ENCODE measurements around the gene NRN1. TPM values are rescaled to one million over a fixed set of nuclear protein-coding genes. Genes with fewer than 3 reads are reported as not detected.
A peak's percentile ranks its signal among the peaks of the same experiment; 100 is the strongest.
"Not testable (repeated sequence)": the region's sequence is repeated elsewhere in the genome, so short reads cannot be mapped to it uniquely, and the experiment has no call there.

The NRN1 gene
- total RNA-seq, 4 donors from 2014 or later, result 0.19 to 7.1 (median 3.7) TPM

GRCh38 chr6:6033858-6034257 lies 27.1 kb upstream of the NRN1 start:
- no peak for TF ChIP-seq POLR2A (IDR thresholded peaks at IDR 0.05)
- TF ChIP-seq, protein P1, sequence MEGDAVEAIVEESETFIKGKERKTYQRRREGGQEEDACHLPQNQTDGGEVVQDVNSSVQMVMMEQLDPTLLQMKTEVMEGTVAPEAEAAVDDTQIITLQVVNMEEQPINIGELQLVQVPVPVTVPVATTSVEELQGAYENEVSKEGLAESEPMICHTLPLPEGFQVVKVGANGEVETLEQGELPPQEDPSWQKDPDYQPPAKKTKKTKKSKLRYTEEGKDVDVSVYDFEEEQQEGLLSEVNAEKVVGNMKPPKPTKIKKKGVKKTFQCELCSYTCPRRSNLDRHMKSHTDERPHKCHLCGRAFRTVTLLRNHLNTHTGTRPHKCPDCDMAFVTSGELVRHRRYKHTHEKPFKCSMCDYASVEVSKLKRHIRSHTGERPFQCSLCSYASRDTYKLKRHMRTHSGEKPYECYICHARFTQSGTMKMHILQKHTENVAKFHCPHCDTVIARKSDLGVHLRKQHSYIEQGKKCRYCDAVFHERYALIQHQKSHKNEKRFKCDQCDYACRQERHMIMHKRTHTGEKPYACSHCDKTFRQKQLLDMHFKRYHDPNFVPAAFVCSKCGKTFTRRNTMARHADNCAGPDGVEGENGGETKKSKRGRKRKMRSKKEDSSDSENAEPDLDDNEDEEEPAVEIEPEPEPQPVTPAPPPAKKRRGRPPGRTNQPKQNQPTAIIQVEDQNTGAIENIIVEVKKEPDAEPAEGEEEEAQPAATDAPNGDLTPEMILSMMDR (IDR thresholded peaks at IDR 0.05), result no peak
- Histone ChIP-seq H3K4me1 (no peaks in the 10 kb centered on the region), H3K27ac (no peak overlapping the region), H3K9me3 (no peaks in the 10 kb centered on the region), H3K36me3 (no peaks in the 10 kb centered on the region), H3K4me3 (no peak overlapping the region), H3K27me3 (no peaks in the 10 kb centered on the region)
- intact Hi-C loops (cut with DNase I), result no loop called here
- WGBS, 2 donors, result 67 to 69% methylated on average over 4 of the region's 4 CpGs
- no peak for DNase-seq

- Histone ChIP-seq H3K4me1 (no peaks in the 10 kb centered on the region), H3K27me3 (peaks cover 0 to 24% (median 0%) of the 10 kb centered on the region in 4 donors), H3K9me3 (no peaks in the 10 kb centered on the region), H3K36me3 (no peaks in the 10 kb centered on the region), H3K4me3 (no peak overlapping the region), H3K27ac (peak overlapping the region in 2 of 4 donors; percentile 43)
- TF ChIP-seq POLR2A (IDR thresholded peaks at IDR 0.05), result no peak
- TF ChIP-seq, protein P1 (IDR thresholded peaks at IDR 0.05), result no peak
- intact Hi-C loops (cut with DNase I), result no loop called here
- WGBS, 2 donors, result 55 to 64% methylated on average over 2 of the region's 2 CpGs
- no peak for DNase-seq
Measured at GRCh38 chr6:6026513-6027205, 19.9 kb upstream of the NRN1 start.

DNA sequence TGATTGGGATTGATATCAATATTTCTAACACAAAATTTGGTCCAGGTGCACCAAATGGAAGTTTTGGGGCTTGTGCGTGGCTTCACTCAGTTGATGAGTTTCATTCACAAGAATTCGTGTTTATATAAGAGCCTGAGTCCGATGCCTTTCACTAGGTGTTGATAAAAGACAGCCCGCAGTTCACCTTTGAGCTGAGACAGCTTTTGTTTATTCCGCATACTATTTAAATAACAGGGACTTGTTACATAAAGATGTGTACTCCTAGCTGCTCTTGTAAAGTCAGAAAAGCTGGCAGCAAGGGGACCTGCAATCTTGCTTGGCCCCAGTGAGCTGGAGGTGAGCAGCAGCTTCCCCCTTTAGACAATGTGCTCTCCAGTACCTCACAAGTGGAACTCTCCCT lies 19.0 kb upstream of the NRN1 start:
- intact Hi-C loops (cut with DNase I), result no loop called here
- Histone ChIP-seq H3K27ac (no peak overlapping the region), H3K27me3 (peaks cover 0 to 33% (median 0%) of the 10 kb centered on the region in 4 donors), H3K36me3 (no peaks in the 10 kb centered on the region), H3K9me3 (no peaks in the 10 kb centered on the region), H3K4me1 (no peaks in the 10 kb centered on the region), H3K4me3 (no peak overlapping the region)
- WGBS, 2 donors, result 47 to 54% methylated on average over 5 of the region's 5 CpGs
- no peak for TF ChIP-seq POLR2A (IDR thresholded peaks at IDR 0.05)
- TF ChIP-seq, protein P1 (IDR thresholded peaks at IDR 0.05), result no peak
- no peak for DNase-seq

GRCh38 chr6:6024220-6024619 lies 17.5 kb upstream of the NRN1 start:
- TF ChIP-seq POLR2A (IDR thresholded peaks at IDR 0.05), result no peak
- TF ChIP-seq, protein P1 (IDR thresholded peaks at IDR 0.05), result no peak
- DNase-seq, result no peak
- Histone ChIP-seq H3K9me3 (no peaks in the 10 kb centered on the region), H3K4me1 (no peaks in the 10 kb centered on the region), H3K4me3 (no peak overlapping the region), H3K36me3 (no peaks in the 10 kb centered on the region), H3K27me3 (peaks cover 0 to 48% (median 0%) of the 10 kb centered on the region in 4 donors), H3K27ac (no peak overlapping the region)
- WGBS, 2 donors, result 54 to 61% methylated on average over 5 of the region's 5 CpGs
- intact Hi-C loops (cut with DNase I), result no loop called here

DNA sequence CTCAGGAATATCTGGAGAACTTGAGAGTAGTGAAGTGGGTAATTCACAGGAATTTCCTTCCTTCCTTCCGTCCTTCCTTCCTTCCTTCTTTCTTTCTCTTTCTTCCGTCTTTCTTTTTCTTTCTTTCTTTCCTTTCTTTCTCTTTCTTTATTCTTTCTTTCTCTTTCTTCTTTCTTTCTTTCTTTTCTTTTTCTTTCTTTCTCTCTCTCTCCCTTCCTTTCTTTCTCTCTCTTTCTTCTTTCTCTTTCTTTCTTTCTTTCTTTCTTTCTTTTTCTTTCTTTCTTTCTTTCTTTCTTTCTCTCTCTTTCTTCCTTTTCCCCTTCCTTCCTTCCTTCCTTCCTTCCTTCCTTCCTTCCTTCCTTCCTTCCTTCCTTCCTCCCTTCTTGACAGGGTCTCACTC lies 16.1 kb upstream of the NRN1 start:
- H3K4me1 ChIP-seq; intact Hi-C loops (cut with DNase I); DNase-seq; H3K36me3 ChIP-seq; H3K9me3 ChIP-seq; H3K27ac ChIP-seq; H3K4me3 ChIP-seq: not testable (repeated sequence)
- peaks cover 0 to 61% (median 0%) of the 10 kb centered on the region in 4 donors for H3K27me3 ChIP-seq
- WGBS, 2 donors, result 79 to 87% methylated on average over 2 of the region's 2 CpGs

Measured in esophagus squamous epithelium (tissue), 5 donors.